Right lobe of liver (tissue), 6 donors: Measurements from ENCODE around the gene GLYATL1. TPM values are rescaled to one million over a fixed set of nuclear protein-coding genes. Genes with fewer than 3 reads are reported as not detected.

ENCODE experiments used
- ATAC-seq, 4 donors: fragments of 200-7000 bp; cut with Tn5 transposase; one replicate each; pipeline ENCODE4 v1.9.1; 2020; ENCODE audit warnings: mild to moderate bottlenecking in 4 of 4, moderate library complexity in 4 of 4
- DNase-seq, 3 donors: peaks; one replicate each; pipeline ENCODE4 v3.0.0-alpha.2; 2020
- H3K27ac ChIP-seq, 3 donors: fragments of 200-600 bp; one replicate each; pipeline ENCODE4 v1.8.0; 2022
- H3K27me3 ChIP-seq, 2 donors: fragments of 200-600 bp; one replicate each; pipeline ENCODE4 v1.8.0; 2022
- H3K36me3 ChIP-seq, 4 donors: fragments of 200-600 bp; sonication (generic) in 1 of 4; one replicate each; pipeline versions ENCODE4 v1.5.1 to v1.8.0; 2017 to 2022; ENCODE audit warnings: control low read depth in 1 of 4
- H3K4me1 ChIP-seq, 4 donors: fragments of 200-600 bp; sonication (generic) in 1 of 4; one replicate each; pipeline versions ENCODE4 v1.5.1 to v1.8.0; 2017 to 2022; ENCODE audit warnings: control low read depth in 1 of 4
- H3K4me3 ChIP-seq, 3 donors: fragments of 200-600 bp; one replicate each; pipeline ENCODE4 v1.8.0; 2022
- H3K9me3 ChIP-seq, 4 donors: fragments of 200-600 bp; sonication (generic) in 1 of 4; one replicate each; pipeline versions ENCODE4 v1.5.1 to v1.8.0; 2017 to 2022; ENCODE audit warnings: control low read depth in 1 of 4
- POLR2A ChIP-seq: fragments of 450-650 bp; IDR thresholded peaks from one replicate; pipeline ENCODE4 v1.6.1; 2017; ENCODE audit warnings: antibody characterized with exemption, mild to moderate bottlenecking
- WGBS: methylation state at CpG from one replicate; pipeline ENCODE4 v1.1.6; 2018; ENCODE audit warnings: low coverage, low lambda C conversion rate; ENCODE audit not compliant: insufficient coverage; ENCODE audit errors: missing lambda C conversion rate; 5-methylcytosine and 5-hydroxymethylcytosine counted together
- intact Hi-C, 2 donors: fragments of 100-400 bp; cut with DNase I; formaldehyde crosslinking; loops; one replicate each; pipeline versions ENCODE4 v1.11.2 to v1.14.1; 2022
- long read RNA-seq: library from polyadenylated mRNA; unstranded; transcript quantifications from one replicate; pipeline ENCODE4 v2.0.0, GENCODE V29; 2019
- total RNA-seq, 6 experiments: library from RNA; depleted of rRNA in 2 of 6; stranded (reverse); fragments of >200 nt in 2 of 6; fragmentation: NEBNext Ultra II Directional in 3 of 6; extraction: Animal tissue kit (Norgen Biotek cat#: 25700) in 3 of 6; gene quantifications; one replicate each; pipeline versions ENCODE4 v1.1.0 to v1.2.4, GENCODE V29; 2016 to 2023
- TF ChIP-seq, protein P1 (sequence below), 4 donors: fragments of 200-600 bp in 3 of 4; fragments of 450-650 bp in 1 of 4; IDR thresholded peaks; one replicate each; pipeline versions ENCODE4 v1.5.1 to v1.8.0; 2016 to 2022; ENCODE audit warnings: antibody characterized with exemption in 4 of 4, mild to moderate bottlenecking in 2 of 4
- donor health status: DM: no; HTN: yes; CAD: no.
- donor health status: DM: no; HTN: no; CAD: no.
- donor health status: DM: no; HTN: no; CAD: no.
- donor health status: DM: no; HTN: yes; CAD: no.
- donor health status: DM: no; HTN: yes; CAD: no.

Gene GLYATL1
- total RNA-seq = 100 to 1,000 TPM; 200 to 425 (median 351) TPM
- long read RNA-seq, partial matches to known transcripts = 5 of 98 reads
- long read RNA-seq, other reads (novel, unspliced or antisense) = 85 of 98 reads

GRCh38 chr11:58939277-58939676 lies at the start of gene GLYATL1:
GLYATL1 (plus strand) TSS chr11:58939488; CDS start chr11:58947088, 7,600 bp downstream.
- Histone ChIP-seq H3K36me3 (peaks cover 0 to 8% (median 0%) of the 10 kb centered on the region in 4 donors), H3K27ac (peak within 1 kb of the TSS; percentile 62 to 94 (median 76)), H3K27me3 (no peaks in the 10 kb centered on the region), H3K9me3 (no peaks in the 10 kb centered on the region), H3K4me1 (peaks cover 0 to 56% (median 16%) of the 10 kb centered on the region in 4 donors), H3K4me3 (peak within 1 kb of the TSS; percentile 28 to 67 (median 61))
- ATAC-seq (peak; percentile 74 to 87 (median 80)), DNase-seq (peak; percentile 57 to 86 (median 75))
- 30% methylated on average over 3 of the region's 4 CpGs for WGBS
- intact Hi-C loops = no loop called here
- TF ChIP-seq, protein P1, sequence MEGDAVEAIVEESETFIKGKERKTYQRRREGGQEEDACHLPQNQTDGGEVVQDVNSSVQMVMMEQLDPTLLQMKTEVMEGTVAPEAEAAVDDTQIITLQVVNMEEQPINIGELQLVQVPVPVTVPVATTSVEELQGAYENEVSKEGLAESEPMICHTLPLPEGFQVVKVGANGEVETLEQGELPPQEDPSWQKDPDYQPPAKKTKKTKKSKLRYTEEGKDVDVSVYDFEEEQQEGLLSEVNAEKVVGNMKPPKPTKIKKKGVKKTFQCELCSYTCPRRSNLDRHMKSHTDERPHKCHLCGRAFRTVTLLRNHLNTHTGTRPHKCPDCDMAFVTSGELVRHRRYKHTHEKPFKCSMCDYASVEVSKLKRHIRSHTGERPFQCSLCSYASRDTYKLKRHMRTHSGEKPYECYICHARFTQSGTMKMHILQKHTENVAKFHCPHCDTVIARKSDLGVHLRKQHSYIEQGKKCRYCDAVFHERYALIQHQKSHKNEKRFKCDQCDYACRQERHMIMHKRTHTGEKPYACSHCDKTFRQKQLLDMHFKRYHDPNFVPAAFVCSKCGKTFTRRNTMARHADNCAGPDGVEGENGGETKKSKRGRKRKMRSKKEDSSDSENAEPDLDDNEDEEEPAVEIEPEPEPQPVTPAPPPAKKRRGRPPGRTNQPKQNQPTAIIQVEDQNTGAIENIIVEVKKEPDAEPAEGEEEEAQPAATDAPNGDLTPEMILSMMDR (IDR thresholded peaks at IDR 0.05) = no peak
- TF ChIP-seq POLR2A = peak; percentile 80

DNA sequence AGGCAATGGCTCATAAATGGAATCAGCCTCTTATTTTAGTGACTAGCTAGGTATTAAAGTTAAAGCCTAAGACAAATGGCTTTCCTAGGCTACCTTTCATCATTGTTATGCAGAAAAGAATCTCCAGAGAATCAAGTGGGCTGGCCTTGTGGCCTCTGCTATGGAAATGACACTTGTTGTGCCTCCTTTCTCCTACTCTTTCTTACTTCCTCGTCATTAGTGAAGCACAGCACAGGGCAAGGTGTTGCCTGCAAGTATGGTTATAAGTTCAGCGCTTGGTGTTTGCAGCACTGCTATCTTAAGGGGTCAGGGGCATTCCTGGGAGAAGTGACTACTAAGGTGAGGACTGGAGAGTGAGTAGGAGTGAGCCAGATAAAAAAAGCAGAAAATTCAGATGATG lies 45.4 kb upstream of the GLYATL1 start:
- DNase-seq (no peak), ATAC-seq (no peak)
- Histone ChIP-seq H3K36me3 (no peaks in the 10 kb centered on the region), H3K4me1 (no peaks in the 10 kb centered on the region), H3K9me3 (no peaks in the 10 kb centered on the region), H3K27ac (no peak overlapping the region), H3K27me3 (no peaks in the 10 kb centered on the region), H3K4me3 (no peak overlapping the region)
- TF ChIP-seq POLR2A = no peak
- TF ChIP-seq, protein P1 (IDR thresholded peaks at IDR 0.05) = no peak
- 71% methylated on average over 2 of the region's 2 CpGs for WGBS
- intact Hi-C loops = no loop called here

- H3K27ac ChIP-seq = no peak overlapping the region
- H3K36me3 ChIP-seq = no peaks in the 10 kb centered on the region
- no peaks in the 10 kb centered on the region for H3K9me3 ChIP-seq
- no peaks in the 10 kb centered on the region for H3K27me3 ChIP-seq
- intact Hi-C loops = no loop called here
- no peak overlapping the region for H3K4me3 ChIP-seq
- H3K4me1 ChIP-seq = peaks cover 0 to 4% (median 0%) of the 10 kb centered on the region in 4 donors
- ATAC-seq (no peak), DNase-seq (no peak)
- TF ChIP-seq POLR2A = no peak
- TF ChIP-seq, protein P1 (IDR thresholded peaks at IDR 0.05) = no peak
- 25% methylated on average over 1 of the region's 1 CpG for WGBS
These were observed 41.2 kb upstream of the GLYATL1 start for GRCh38 chr11:58898106-58898505.

DNA sequence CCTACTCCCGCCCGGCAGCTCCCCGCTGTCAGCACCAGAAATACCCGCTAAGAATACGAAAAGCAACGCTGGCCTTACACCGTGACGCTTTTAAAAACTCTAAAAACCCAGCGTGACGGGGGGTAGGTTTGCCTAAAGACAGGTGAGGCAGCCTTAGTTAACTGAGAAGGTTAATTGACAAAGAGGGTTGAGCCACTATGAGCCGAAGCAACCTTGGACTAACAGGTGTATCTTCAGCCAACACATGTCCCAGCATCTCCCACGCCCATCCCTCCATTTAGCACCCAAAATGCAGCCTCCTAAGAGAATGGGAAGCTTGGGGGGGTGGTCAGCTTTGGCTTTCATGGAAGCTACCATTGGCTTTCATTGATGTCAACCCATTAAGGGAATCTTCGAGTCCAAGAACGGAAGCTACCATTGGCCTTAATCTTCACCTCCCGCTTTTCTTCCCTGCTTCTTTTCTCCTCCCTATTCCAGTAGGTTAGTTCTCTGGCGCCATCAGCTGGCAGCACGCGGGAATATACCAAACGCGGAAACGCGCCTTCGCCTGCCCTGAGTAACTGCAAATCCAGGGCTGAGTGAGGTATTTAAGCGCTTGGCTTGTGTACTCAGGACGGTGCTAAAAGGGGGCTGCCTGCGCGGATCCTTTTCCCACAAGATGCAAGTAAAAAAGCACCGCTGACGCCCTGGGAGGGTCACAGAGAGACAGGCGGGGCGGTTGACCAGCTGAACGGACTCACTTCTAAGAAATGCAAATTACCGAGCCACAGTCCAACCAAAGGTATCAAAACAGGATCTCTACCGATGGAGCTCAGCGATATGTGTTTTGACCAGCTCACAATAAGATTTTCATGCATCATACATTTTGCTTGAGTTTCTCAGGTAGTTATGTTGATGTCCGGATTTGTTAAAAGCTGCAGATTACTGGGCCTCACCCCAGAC lies 38.5 kb upstream of the GLYATL1 start:
- no peaks in the 10 kb centered on the region for H3K36me3 ChIP-seq
- H3K27ac ChIP-seq = no peak overlapping the region
- peak overlapping the region in 1 of 3 donors; percentile 39 for H3K4me3 ChIP-seq
- intact Hi-C loops = no loop called here
- H3K9me3 ChIP-seq = no peaks in the 10 kb centered on the region
- DNase-seq (peak; percentile 75 to 85 (median 82)), ATAC-seq (peak; percentile 94 to 97 (median 95))
- H3K27me3 ChIP-seq = no peaks in the 10 kb centered on the region
- H3K4me1 ChIP-seq = peaks cover 0 to 11% (median 3%) of the 10 kb centered on the region in 4 donors
- no peak for TF ChIP-seq POLR2A
- TF ChIP-seq, protein P1 (IDR thresholded peaks at IDR 0.05) = peak; percentile 52 to 76 (median 64)
- WGBS = 15% methylated on average over 33 of the region's 36 CpGs
